HFF-Myc (cell line): ENCODE measurements around the gene SYT6.

Experiments
- DNase-seq: peaks from one replicate; pipeline ENCODE4 v3.0.0-alpha.2; 2011; ENCODE audit warnings: low read depth; ENCODE audit errors: extremely low read depth
- H3K4me3 ChIP-seq: replicated peaks from 2 replicates; pipeline ENCODE4 v1.5.1; 2011; ENCODE audit warnings: low read depth, mild to moderate bottlenecking, control low read depth, low read length
- CTCF ChIP-seq: IDR thresholded peaks from 2 replicates; pipeline ENCODE4 v1.5.1; 2012; ENCODE audit warnings: mild to moderate bottlenecking, low read depth, low read length, control low read depth; ENCODE audit errors: missing control alignments

The SYT6 gene

DNA sequence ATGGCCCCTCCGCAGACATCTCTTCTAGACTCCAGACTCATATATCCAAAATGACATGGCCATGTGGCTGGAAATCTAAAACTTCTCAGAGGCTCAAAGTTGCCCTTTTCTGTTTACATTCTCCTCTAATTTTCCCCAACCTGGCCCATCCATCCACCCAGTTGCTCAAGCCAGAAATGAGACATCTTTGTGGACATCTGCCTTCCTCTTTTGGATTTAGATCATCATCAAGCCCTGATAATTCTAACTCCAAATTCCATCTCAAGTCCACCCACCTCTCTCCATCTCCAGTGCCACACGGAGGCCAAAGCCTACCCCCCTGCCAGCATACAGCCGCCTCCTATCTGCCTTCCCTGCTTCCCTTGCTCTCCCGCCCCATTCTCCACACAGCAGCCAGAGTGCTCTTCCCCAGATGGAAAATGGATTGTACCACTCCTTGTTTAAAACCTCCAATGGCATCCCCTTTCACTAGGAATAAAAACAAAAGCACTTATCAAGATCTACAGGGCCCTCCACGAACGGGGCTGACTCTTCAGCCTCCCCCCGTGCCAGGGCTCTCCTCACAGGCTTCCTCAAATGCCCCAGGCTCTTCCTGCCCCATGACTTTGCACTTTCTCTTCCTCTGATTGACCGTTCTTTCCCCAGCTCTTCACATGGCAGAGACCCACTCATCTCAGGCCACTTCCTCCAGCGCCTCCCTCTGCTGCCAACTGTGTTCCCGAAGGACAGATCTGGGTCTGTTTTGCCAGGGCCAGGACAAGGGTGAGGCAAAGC lies 40.1 kb downstream of the SYT6 start:
- no peak overlapping the region for H3K4me3 ChIP-seq
- no peak for TF ChIP-seq CTCF
- DNase-seq, result no peak

GRCh38 chr1:114112775-114113174 lies 40.9 kb downstream of the SYT6 start:
- TF ChIP-seq CTCF, result no peak
- no peak overlapping the region for H3K4me3 ChIP-seq
- no peak for DNase-seq

DNA sequence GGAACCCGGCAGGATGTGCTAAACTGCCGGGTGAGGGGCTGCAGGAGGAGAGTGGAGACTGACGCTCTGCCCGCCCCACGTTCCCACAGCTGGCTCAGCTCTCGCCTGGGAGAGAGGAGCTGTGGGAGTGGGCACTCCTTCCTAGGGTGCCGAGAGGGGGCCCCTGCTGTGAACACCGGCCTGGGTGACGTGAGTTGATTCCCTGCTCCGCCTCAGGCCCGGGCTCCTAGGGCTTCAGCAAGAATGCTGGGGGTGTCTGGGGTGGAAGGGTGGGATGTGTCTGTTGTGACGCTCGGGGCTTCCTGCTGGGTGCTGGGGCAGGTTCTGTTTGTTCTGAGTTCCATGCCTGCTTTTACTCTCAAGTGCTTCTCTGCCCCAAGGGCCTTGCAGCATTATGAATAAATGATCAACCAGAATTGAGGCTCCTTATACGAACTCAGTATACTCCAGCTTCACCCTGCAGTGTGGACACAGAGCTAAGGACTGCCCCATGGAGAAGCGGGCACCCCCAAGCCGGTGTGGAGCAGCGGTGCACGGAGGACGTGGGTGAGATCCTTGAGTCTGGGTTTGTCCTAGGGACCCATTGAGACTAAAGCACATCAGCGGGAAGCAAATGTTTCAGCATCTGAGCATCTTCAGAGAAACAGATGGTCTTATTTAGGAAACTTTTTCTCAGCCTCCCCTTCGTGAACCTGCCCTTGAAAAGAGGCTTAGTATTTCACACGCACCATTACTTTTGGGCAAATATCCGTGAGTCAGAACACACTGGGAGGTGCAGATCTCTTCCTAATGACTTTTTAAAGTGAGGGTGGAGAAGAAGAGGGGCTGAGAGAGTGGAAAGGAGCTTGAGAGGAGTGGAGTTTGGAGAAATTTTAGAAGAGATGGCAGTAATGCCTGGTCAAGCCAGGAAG lies 41.7 kb downstream of the SYT6 start:
- TF ChIP-seq CTCF, result no peak
- no peak overlapping the region for H3K4me3 ChIP-seq
- DNase-seq, result no peak

DNA sequence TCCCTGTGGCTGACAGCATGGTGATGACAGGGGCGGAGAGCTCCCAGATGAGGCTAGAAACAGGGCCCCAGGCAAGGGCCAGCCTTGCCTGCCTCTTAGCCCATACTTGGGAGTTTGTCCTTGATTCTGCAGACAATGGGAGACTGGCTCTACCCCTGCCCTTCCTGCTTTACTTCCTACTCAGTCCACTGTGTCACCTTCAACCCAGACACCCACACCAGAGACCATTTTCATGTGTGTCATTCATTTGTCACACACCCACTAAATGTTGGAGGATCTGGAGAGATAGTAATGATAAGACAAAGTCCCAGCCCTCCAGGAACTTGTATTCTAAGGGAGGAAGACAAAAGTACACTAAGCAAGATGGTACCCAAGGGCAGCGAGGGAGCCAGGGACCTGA lies 43.7 kb downstream of the SYT6 start:
- no peak overlapping the region for H3K4me3 ChIP-seq
- TF ChIP-seq CTCF, result no peak
- no peak for DNase-seq

DNA sequence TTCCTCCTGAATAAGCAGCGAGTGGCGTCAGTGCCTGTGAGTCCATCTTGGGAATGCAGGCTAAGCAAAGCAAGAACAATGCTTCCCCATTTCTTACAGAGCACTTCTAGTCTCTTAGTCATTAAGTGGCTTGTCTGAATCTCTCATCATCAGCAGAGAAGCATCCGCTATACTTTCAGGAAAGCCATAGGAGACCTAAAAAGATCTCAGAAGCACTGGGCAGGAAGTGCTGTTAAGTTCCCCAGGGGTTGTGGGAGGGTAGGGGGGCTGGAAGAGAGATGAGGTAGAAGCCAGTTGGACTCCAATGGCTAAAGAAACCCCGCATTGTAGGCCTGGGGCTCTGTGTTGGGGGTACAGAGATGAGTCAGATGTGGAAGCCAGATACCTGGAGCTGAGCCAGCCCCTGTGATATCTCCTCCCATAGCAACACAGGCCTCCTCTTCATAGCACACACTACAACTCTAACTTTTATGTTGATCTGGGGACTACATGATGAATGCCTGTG lies 44.9 kb downstream of the SYT6 start:
- H3K4me3 ChIP-seq, result no peak overlapping the region
- TF ChIP-seq CTCF, result no peak
- no peak for DNase-seq

GRCh38 chr1:114107474-114108435 lies 45.9 kb downstream of the SYT6 start:
- no peak for TF ChIP-seq CTCF
- H3K4me3 ChIP-seq, result no peak overlapping the region
- no peak for DNase-seq
